Psoas muscle (tissue), 8 donors: ENCODE data around the gene LCN10. TPM values are rescaled to one million over a fixed set of nuclear protein-coding genes. Genes with fewer than 3 reads are reported as not detected.
"Not testable (repeated sequence)": the region's sequence is repeated elsewhere in the genome, so short reads cannot be mapped to it uniquely, and the experiment has no call there.

ENCODE experiments used
- ATAC-seq, 4 donors: fragments of 200-7000 bp; cut with Tn5 transposase; one replicate each; pipeline ENCODE4 v1.9.1; 2020; ENCODE audit warnings: moderate library complexity in 3 of 4, mild to moderate bottlenecking in 2 of 4
- DNase-seq, 2 donors: peaks; one replicate each; pipeline ENCODE4 v3.0.0-alpha.2; 2020
- H3K27ac ChIP-seq: fragments of 200-600 bp; one replicate; pipeline ENCODE4 v1.8.0; 2022
- H3K27me3 ChIP-seq, 3 donors: fragments of 200-600 bp in 1 of 3; one replicate each; pipeline versions ENCODE4 v1.6.1 to v1.8.0; 2013 to 2022; ENCODE audit warnings: low read length in 2 of 3, mild to moderate bottlenecking in 2 of 3, moderate library complexity in 1 of 3; ENCODE audit not compliant: insufficient read depth in 3 of 3
- H3K36me3 ChIP-seq, 2 donors: fragments of 200-600 bp in 1 of 2; one replicate each; pipeline versions ENCODE4 v1.6.1 to v1.8.0; 2013 to 2022; ENCODE audit warnings: low read depth in 1 of 2, mild to moderate bottlenecking in 1 of 2, moderate library complexity in 1 of 2; ENCODE audit not compliant: insufficient read depth in 1 of 2
- H3K4me1 ChIP-seq: fragments of 200-600 bp; one replicate; pipeline ENCODE4 v1.8.0; 2022
- H3K4me3 ChIP-seq: fragments of 200-600 bp; one replicate; pipeline ENCODE4 v1.8.0; 2022; ENCODE audit warnings: mild to moderate bottlenecking
- H3K9me3 ChIP-seq: fragments of 200-600 bp; one replicate; pipeline ENCODE4 v1.8.0; 2022
- WGBS, 3 donors: extraction: QIAGEN DNeasy Blood & Tissue Kit; methylation state at CpG; one replicate each; pipeline versions ENCODE4 v1.1.6 to v1.1.7; 2013; 5-methylcytosine and 5-hydroxymethylcytosine counted together
- intact Hi-C, 2 donors: fragments of 100-400 bp; cut with DNase I; formaldehyde crosslinking; loops; one replicate each; pipeline versions ENCODE4 v1.11.0 to v1.14.2; 2022
- long read RNA-seq, 2 donors: library from polyadenylated mRNA; unstranded; transcript quantifications; one replicate each; pipeline ENCODE4 v2.0.0, GENCODE V29; 2021
- polyA plus RNA-seq, 3 donors: library from polyadenylated mRNA; stranded (reverse); fragments of 200-250 nt; gene quantifications; one replicate each; pipeline ENCODE4 v1.2.3, GENCODE V29; 2013
- total RNA-seq, 4 donors: library from RNA; stranded (reverse); fragmentation: NEBNext Ultra II Directional in 2 of 4; extraction: Animal tissue kit (Norgen Biotek cat#: 25700) in 2 of 4; gene quantifications; one replicate each; pipeline versions ENCODE4 v1.2.1 to v1.2.4, GENCODE V29; 2021 to 2023
- TF ChIP-seq, protein P1 (sequence below): fragments of 200-600 bp; IDR thresholded peaks from one replicate; pipeline ENCODE4 v1.8.0; 2022; ENCODE audit warnings: antibody characterized with exemption
- donor health status: healthy with polysubstance abuse.
- donor health status: DM: no; HTN: no; CAD: no; lungs with moderate emphysema.
- donor health status: Bipolar disorder and iron deficiency.
- donor health status: healthy.
- donor health status: DM: yes; HTN: yes; CAD: no.
- donor health status: DM: no; HTN: no; CAD: no.
- donor health status: DM: no; HTN: no; CAD: no.
- donor health status: DM: yes; HTN: yes; CAD: no.

The LCN10 gene
- total RNA-seq: 1 to 10 TPM in 3 of 4 donors, not detected in 1; 3.2 to 4.9 (median 4.1) TPM
- polyA plus RNA-seq: 1 to 10 TPM; 3.0 to 4.6 (median 4.0) TPM
- long read RNA-seq, donor 1: 0 reads
- long read RNA-seq, donor 2: 0 reads

GRCh38 chr9:136742591-136743391 is at the start of gene LCN10:
Gene LCN10 (minus strand): TSS chr9:136742940. CDS start chr9:136742903, 37 bp downstream.
- Histone ChIP-seq H3K4me3 (no peak within 1 kb of the TSS), H3K27me3 (peaks cover 0 to 45% (median 16%) of the 10 kb centered on the region in 3 donors), H3K36me3 (no peaks in the 10 kb centered on the region), H3K27ac (no peak within 1 kb of the TSS), H3K9me3 (no peaks in the 10 kb centered on the region), H3K4me1 (no peaks in the 10 kb centered on the region)
- intact Hi-C loops: no loop called here
- WGBS, 3 donors: 36 to 45% (median 36%) methylated on average over 17 to 25 of the region's 25 CpGs
- TF ChIP-seq, protein P1, sequence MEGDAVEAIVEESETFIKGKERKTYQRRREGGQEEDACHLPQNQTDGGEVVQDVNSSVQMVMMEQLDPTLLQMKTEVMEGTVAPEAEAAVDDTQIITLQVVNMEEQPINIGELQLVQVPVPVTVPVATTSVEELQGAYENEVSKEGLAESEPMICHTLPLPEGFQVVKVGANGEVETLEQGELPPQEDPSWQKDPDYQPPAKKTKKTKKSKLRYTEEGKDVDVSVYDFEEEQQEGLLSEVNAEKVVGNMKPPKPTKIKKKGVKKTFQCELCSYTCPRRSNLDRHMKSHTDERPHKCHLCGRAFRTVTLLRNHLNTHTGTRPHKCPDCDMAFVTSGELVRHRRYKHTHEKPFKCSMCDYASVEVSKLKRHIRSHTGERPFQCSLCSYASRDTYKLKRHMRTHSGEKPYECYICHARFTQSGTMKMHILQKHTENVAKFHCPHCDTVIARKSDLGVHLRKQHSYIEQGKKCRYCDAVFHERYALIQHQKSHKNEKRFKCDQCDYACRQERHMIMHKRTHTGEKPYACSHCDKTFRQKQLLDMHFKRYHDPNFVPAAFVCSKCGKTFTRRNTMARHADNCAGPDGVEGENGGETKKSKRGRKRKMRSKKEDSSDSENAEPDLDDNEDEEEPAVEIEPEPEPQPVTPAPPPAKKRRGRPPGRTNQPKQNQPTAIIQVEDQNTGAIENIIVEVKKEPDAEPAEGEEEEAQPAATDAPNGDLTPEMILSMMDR: no peak
- DNase-seq (no peak), ATAC-seq (peak in 3 of 4 donors; percentile 4 to 32 (median 29))

GRCh38 chr9:136791516-136792276 is 49.0 kb upstream of the LCN10 start:
- DNase-seq: peak; percentile 50 to 78
- no peaks in the 10 kb centered on the region for H3K27me3 ChIP-seq
- peak in 2 of 4 donors; percentile 9 to 13 for ATAC-seq
- H3K36me3 ChIP-seq: peaks cover 0 to 11% of the 10 kb centered on the region in 2 donors
- WGBS, 3 donors: 6 to 12% (median 6%) methylated on average over 24 to 29 of the region's 29 CpGs
- TF ChIP-seq, protein P1: peak; percentile 74
- peaks cover 21% of the 10 kb centered on the region for H3K4me1 ChIP-seq
- H3K9me3 ChIP-seq: no peaks in the 10 kb centered on the region
- H3K27ac ChIP-seq: peak overlapping the region; percentile 92
- H3K4me3 ChIP-seq: peak overlapping the region; percentile 82
- intact Hi-C loops: loop anchor here in 1 of 2 donors (1.0 to 5.0 kb wide), 2 partner anchors 16 to 161 kb away; partner anchors contain the start of genes LCN12 and RABL6

DNA sequence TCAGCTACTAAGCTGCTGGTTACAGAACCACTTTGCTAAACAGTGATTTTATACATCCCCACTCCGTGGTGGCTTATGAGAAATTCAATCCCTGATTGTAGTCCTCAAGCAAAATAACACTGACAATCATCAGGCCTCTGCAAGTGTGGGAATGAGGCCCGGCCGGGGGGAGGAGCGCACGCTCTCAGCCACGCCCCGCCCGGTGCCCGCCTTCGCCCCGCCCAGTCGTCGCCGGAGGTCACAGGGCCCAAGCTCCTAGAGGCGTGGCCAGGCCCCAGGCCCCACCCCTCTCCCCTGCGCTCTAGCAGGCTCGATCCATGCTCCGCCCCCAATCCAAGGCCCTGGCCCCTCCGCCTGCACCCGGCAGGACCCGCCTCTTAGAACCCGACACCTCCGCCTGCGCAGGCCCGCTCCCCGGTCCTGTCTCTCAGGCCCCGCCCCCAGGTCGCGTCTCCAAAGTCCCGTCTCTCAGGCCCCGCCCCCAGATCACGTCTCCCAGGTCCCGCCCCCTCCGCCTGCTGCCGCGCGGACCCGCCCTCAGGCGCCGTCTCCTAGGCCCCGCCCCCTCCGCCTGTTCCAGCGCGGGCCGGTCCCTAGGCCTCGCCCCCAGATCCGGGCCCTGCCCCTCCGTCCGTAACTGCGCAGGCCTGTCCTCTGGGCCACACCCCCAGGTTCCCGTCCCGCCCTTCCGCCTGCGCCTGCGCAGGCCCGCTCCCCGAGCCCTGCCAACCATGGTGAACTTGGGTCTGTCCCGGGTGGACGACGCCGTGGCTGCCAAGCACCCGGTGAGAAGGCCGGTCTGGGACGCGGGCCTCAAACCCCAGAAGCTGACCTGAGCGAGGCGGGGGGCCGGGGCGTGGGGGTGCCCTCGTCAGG is 48.1 kb upstream of the LCN10 start, which contains the start of gene TMEM141:
Gene TMEM141, plus strand, starts transcription at position 705 of the 876 bp plus-strand sequence. Its CDS starts 27 bp downstream, at position 732.
- Histone ChIP-seq H3K4me1 (peaks cover 21% of the 10 kb centered on the region), H3K27ac (peak within 1 kb of the TSS; percentile 92), H3K27me3 (no peaks in the 10 kb centered on the region), H3K4me3 (peak within 1 kb of the TSS; percentile 82), H3K9me3 (no peaks in the 10 kb centered on the region), H3K36me3 (peaks cover 0 to 11% of the 10 kb centered on the region in 2 donors)
- 0 to 1% (median 1%) methylated on average over 37 to 70 of the region's 70 CpGs for WGBS, 3 donors
- TF ChIP-seq, protein P1: no peak
- DNase-seq (peak; percentile 100), ATAC-seq (peak; percentile 91 to 94 (median 94))
- intact Hi-C loops: loop anchor here in 1 of 2 donors (1.0 to 5.0 kb wide), 2 partner anchors 16 to 161 kb away; partner anchors contain the start of genes LCN12 and RABL6

DNA sequence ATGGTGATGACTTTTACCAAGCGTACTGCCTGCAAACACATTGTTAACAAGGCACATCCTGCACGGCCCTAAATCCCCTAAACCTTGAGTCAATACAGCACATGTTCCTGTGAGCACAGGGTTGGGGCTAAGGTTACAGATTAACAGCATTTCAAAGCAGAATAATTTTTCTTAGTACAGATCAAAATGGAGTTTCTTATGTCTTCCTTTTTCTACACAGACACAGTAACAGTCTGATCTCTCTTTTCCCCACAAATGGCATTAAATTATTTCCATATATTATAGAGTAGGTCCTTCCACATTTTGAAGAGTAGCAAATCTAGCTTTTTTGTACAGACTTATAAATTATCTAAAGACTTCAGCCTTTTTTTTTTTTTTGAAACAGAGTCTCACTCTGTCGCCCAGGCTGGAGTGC is 46.8 kb upstream of the LCN10 start:
- H3K9me3 ChIP-seq: no peaks in the 10 kb centered on the region
- TF ChIP-seq, protein P1: no peak
- no peak overlapping the region for H3K4me3 ChIP-seq
- no peak for ATAC-seq
- intact Hi-C loops: loop anchor here (2.0 to 10.0 kb wide), 2 partner anchors 245 to 275 kb away; no protein-coding TSS in a partner anchor
- peak overlapping the region; percentile 92 for H3K27ac ChIP-seq
- peaks cover 21% of the 10 kb centered on the region for H3K4me1 ChIP-seq
- H3K27me3 ChIP-seq: no peaks in the 10 kb centered on the region
- WGBS, 3 donors: 80 to 92% (median 91%) methylated on average over 3 of the region's 3 CpGs
- peaks cover 0 to 10% of the 10 kb centered on the region in 2 donors for H3K36me3 ChIP-seq
- no peak for DNase-seq

GRCh38 chr9:136788644-136789522 is 46.1 kb upstream of the LCN10 start:
- not testable (repeated sequence) for H3K9me3 ChIP-seq, H3K4me3 ChIP-seq, DNase-seq, H3K36me3 ChIP-seq, H3K27me3 ChIP-seq, H3K27ac ChIP-seq, ATAC-seq
- intact Hi-C loops: loop anchor here (2.0 to 10.0 kb wide), 2 partner anchors 246 to 276 kb away; no protein-coding TSS in a partner anchor
- 83 to 88% (median 87%) methylated on average over 27 of the region's 27 CpGs for WGBS, 3 donors
- H3K4me1 ChIP-seq: peaks cover 21% of the 10 kb centered on the region
